Prostate gland (tissue), 2 donors: ENCODE measurements around the gene SPAG7. TPM values are rescaled to one million over a fixed set of nuclear protein-coding genes. Genes with fewer than 3 reads are reported as not detected.

Experiments used
- DNase-seq: peaks from one replicate; pipeline ENCODE4 v3.0.0-alpha.2; 2019; ENCODE audit warnings: low spot score
- H3K27ac ChIP-seq, 2 donors: fragments of 200-600 bp; sonication (generic); 2 replicates each; pipeline ENCODE4 v1.5.1; 2017 to 2019
- H3K27me3 ChIP-seq: fragments of 200-600 bp; sonication (generic); replicated peaks from 2 replicates; pipeline ENCODE4 v1.5.1; 2019; ENCODE audit not compliant: insufficient read depth
- H3K36me3 ChIP-seq, 2 donors: fragments of 200-600 bp; sonication (generic); 1 replicate in 1 of 2; 2 replicates in 1 of 2; pipeline versions ENCODE4 v1.5.1 to v1.8.1; 2017 to 2019
- H3K4me1 ChIP-seq: fragments of 200-600 bp; sonication (generic); replicated peaks from 2 replicates; pipeline ENCODE4 v1.5.1; 2019
- H3K4me3 ChIP-seq, 2 donors: fragments of 200-600 bp; sonication (generic); 2 replicates each; pipeline ENCODE4 v1.5.1; 2017 to 2019
- H3K9me3 ChIP-seq: fragments of 200-600 bp; sonication (generic); 2 replicates; pipeline ENCODE4 v1.5.1; 2017
- POLR2A ChIP-seq: fragments of 450-650 bp; IDR thresholded peaks from one replicate; pipeline ENCODE4 v1.6.1; 2016; ENCODE audit warnings: antibody characterized with exemption, mild to moderate bottlenecking
- POLR2AphosphoS5 ChIP-seq: sonication (generic); formaldehyde crosslinking; IDR thresholded peaks from one replicate; pipeline ENCODE4 v1.6.1; 2017; ENCODE audit warnings: antibody characterized with exemption
- WGBS: methylation state at CpG from one replicate; pipeline ENCODE4 v1.1.5; 2018; 5-methylcytosine and 5-hydroxymethylcytosine counted together
- intact Hi-C: fragments of 100-400 bp; cut with DNase I; formaldehyde crosslinking; loops from one replicate; pipeline ENCODE4 v1.14.2; 2022
- total RNA-seq, 2 donors: library from RNA; depleted of rRNA; stranded (reverse); fragments of >200 nt; gene quantifications; one replicate each; pipeline ENCODE4 v1.1.0, GENCODE V29; 2016
- TF ChIP-seq, protein P1 (sequence below), 4 experiments: fragments of 200-600 bp in 2 of 4; fragments of 450-650 bp in 2 of 4; sonication (generic) in 2 of 4; IDR thresholded peaks; 1 replicate in 3 of 4; 2 replicates in 1 of 4; pipeline ENCODE4 v1.5.1; 2016 to 2019; ENCODE audit warnings: antibody characterized with exemption in 4 of 4, mild to moderate bottlenecking in 2 of 4, moderate library complexity in 2 of 4

Gene SPAG7
- total RNA-seq, 2 donors from 2014 or later: 54.2 to 72.0 TPM

DNA sequence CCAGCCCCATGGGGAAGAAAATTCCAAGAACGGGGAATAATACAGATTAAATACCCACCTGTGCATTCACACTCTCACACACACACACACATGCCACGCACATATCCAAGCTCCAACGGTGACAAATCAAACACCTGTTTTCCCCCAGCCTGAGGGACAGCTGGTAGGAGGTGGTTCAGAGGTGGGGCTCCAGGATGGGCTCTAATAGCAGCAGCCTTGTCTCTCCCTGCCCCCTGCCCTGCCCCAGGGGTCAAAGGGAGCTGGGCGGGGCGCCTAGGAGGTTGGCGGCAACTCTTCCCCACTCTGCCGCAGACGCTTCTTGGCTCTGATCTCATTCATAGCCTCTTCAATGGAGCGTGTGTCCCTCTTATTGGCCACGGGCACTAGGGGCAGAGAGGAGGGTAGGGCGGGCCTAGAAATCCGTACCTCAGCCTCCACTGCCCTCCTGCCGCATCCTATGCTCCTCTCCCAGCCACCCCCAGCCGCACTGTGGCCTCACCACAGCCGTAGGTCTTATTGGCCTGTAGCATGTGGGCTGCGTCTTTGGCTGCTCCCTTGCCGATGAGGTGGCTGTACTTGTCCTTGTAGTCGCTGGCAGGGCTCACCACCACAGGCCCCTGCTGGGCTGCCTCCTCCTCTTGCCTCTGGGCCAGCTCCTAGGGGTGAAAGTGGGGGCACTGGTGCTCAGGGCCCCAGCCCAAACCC lies 8.2 kb downstream of the SPAG7 start:
- H3K4me1 ChIP-seq: no peaks in the 10 kb centered on the region
- no peaks in the 10 kb centered on the region for H3K9me3 ChIP-seq
- 88% methylated on average over 17 of the region's 18 CpGs for WGBS
- TF ChIP-seq POLR2A: no peak
- TF ChIP-seq, protein P1, sequence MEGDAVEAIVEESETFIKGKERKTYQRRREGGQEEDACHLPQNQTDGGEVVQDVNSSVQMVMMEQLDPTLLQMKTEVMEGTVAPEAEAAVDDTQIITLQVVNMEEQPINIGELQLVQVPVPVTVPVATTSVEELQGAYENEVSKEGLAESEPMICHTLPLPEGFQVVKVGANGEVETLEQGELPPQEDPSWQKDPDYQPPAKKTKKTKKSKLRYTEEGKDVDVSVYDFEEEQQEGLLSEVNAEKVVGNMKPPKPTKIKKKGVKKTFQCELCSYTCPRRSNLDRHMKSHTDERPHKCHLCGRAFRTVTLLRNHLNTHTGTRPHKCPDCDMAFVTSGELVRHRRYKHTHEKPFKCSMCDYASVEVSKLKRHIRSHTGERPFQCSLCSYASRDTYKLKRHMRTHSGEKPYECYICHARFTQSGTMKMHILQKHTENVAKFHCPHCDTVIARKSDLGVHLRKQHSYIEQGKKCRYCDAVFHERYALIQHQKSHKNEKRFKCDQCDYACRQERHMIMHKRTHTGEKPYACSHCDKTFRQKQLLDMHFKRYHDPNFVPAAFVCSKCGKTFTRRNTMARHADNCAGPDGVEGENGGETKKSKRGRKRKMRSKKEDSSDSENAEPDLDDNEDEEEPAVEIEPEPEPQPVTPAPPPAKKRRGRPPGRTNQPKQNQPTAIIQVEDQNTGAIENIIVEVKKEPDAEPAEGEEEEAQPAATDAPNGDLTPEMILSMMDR (IDR thresholded peaks at IDR 0.05): no peak
- no peak for TF ChIP-seq POLR2AphosphoS5
- intact Hi-C loops: no loop called here
- H3K27me3 ChIP-seq: no peaks in the 10 kb centered on the region
- no peak for DNase-seq
- H3K4me3 ChIP-seq: no peak overlapping the region
- peaks cover 0 to 9% of the 10 kb centered on the region in 2 donors for H3K36me3 ChIP-seq
- H3K27ac ChIP-seq: no peak overlapping the region

DNA sequence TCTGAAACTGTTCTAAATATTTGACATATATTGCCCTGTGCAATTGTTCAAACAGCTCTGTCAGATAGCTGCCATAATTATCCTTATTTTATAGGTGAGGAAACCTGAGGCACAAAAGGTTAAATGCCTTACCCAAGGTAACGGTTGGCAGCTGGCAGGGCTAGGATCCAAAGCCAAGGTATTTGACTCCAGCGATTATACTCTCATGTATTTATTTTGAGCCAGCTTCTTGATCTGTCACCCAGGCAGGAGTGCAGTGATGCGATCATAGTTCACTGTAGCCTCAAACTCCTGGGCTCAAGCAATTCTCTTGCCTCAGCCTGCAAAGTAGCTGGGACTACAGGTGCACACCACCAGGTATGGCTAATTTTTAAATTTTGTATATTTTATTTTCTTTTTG lies 9.5 kb downstream of the SPAG7 start:
- intact Hi-C loops: no loop called here
- H3K36me3 ChIP-seq: peaks cover 0 to 9% of the 10 kb centered on the region in 2 donors
- DNase-seq: no peak
- WGBS: 45% methylated on average over 3 of the region's 3 CpGs
- TF ChIP-seq, protein P1 (IDR thresholded peaks at IDR 0.05): no peak
- TF ChIP-seq POLR2A (no peak), POLR2AphosphoS5 (no peak)
- H3K27ac ChIP-seq: no peak overlapping the region
- H3K4me3 ChIP-seq: no peak overlapping the region
- no peaks in the 10 kb centered on the region for H3K9me3 ChIP-seq
- no peaks in the 10 kb centered on the region for H3K4me1 ChIP-seq
- H3K27me3 ChIP-seq: no peaks in the 10 kb centered on the region

DNA sequence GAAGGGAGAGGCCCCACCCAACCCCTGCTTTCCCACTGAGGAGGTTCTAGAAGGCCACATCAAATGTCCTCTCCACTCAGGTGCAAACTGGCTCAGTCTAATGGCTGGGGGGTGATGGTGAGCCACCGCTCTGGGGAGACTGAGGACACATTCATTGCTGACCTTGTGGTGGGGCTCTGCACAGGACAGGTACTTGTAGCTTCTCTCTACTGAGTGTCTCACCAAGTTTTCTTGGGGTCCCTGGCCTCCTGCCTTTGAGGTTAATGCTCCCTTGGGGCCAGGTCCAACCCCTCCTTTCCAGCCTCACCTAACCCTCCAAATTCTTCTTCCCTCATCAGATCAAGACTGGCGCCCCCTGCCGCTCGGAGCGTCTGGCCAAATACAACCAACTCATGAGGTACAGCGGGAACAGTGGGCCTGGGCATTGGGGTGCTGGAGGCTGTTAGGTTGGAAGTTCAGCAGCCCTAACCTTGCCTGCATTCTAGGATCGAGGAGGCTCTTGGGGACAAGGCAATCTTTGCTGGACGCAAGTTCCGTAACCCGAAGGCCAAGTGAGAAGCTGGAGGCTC lies 11.0 kb downstream of the SPAG7 start:
- H3K9me3 ChIP-seq: no peaks in the 10 kb centered on the region
- intact Hi-C loops: no loop called here
- TF ChIP-seq POLR2AphosphoS5: no peak
- no peak for TF ChIP-seq POLR2A
- TF ChIP-seq, protein P1 (IDR thresholded peaks at IDR 0.05): no peak
- H3K4me1 ChIP-seq: no peaks in the 10 kb centered on the region
- no peaks in the 10 kb centered on the region for H3K27me3 ChIP-seq
- no peak overlapping the region for H3K4me3 ChIP-seq
- WGBS: 80% methylated on average over 10 of the region's 10 CpGs
- H3K36me3 ChIP-seq: peaks cover 0 to 9% of the 10 kb centered on the region in 2 donors
- no peak overlapping the region for H3K27ac ChIP-seq
- DNase-seq: no peak

DNA sequence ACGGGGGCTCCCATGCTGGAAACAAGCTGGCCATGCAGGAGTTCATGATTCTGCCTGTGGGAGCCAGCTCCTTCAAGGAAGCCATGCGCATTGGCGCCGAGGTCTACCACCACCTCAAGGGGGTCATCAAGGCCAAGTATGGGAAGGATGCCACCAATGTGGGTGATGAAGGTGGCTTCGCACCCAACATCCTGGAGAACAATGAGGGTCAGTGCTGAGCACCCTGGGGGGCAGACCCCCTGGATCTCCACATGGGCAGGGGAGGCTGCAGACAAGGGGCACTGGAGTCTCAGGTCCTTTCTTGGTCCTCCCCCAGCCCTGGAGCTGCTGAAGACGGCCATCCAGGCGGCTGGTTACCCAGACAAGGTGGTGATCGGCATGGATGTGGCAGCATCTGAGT lies 12.5 kb downstream of the SPAG7 start:
- 96% methylated on average over 8 of the region's 8 CpGs for WGBS
- TF ChIP-seq POLR2AphosphoS5 (no peak), POLR2A (no peak)
- TF ChIP-seq, protein P1 (IDR thresholded peaks at IDR 0.05): no peak
- Histone ChIP-seq H3K36me3 (peaks cover 0 to 7% of the 10 kb centered on the region in 2 donors), H3K27ac (no peak overlapping the region), H3K4me3 (no peak overlapping the region), H3K4me1 (no peaks in the 10 kb centered on the region), H3K27me3 (no peaks in the 10 kb centered on the region), H3K9me3 (no peaks in the 10 kb centered on the region)
- intact Hi-C loops: no loop called here
- no peak for DNase-seq

DNA sequence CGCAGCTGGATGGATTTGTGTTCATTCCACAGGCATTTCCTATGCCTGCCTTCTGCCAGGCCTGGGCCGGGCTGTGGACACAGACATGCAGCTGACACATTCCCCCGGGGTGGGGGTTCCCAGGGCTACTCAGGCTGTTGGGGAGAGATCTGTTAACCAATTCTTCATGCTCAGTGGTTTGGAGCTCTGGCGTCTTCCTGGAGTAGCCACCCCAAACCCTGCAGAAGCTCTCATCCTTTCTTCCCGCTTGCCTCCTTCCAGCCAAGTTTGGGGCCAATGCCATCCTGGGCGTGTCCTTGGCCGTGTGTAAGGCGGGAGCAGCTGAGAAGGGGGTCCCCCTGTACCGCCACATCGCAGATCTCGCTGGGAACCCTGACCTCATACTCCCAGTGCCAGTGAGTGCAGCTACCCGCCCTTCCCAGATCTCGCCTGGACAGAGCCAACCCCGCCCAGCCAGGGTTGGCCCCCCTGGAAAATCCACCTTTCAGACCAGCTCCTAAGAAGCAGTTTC lies 14.1 kb downstream of the SPAG7 start:
- no peaks in the 10 kb centered on the region for H3K36me3 ChIP-seq
- no peaks in the 10 kb centered on the region for H3K27me3 ChIP-seq
- no peaks in the 10 kb centered on the region for H3K4me1 ChIP-seq
- no peak overlapping the region for H3K4me3 ChIP-seq
- TF ChIP-seq, protein P1 (IDR thresholded peaks at IDR 0.05): no peak
- TF ChIP-seq POLR2A (no peak), POLR2AphosphoS5 (no peak)
- whole genome bisulfite sequencing: 62% methylated on average over 12 of the region's 14 CpGs
- H3K9me3 ChIP-seq: no peaks in the 10 kb centered on the region
- no peak overlapping the region for H3K27ac ChIP-seq
- DNase-seq: no peak
- intact Hi-C loops: no loop called here
